Neural crest cell (in vitro differentiated cells): ENCODE results near the gene GANC. TPM values are rescaled to one million over a fixed set of nuclear protein-coding genes. Genes with fewer than 3 reads are reported as not detected.
"Not testable (repeated sequence)": the region's sequence is repeated elsewhere in the genome, so short reads cannot be mapped to it uniquely, and the experiment has no call there.

Source experiments
- DNase-seq: peaks from one replicate; pipeline ENCODE4 v3.0.0; 2021; ENCODE audit warnings: low read depth, mixed read lengths, low spot score
- H3K27ac Mint-ChIP-seq: one replicate; pipeline ENCODE4 v1.8.0; 2021; ENCODE audit warnings: mild to moderate bottlenecking, mixed read lengths; ENCODE audit not compliant: unreplicated experiment
- H3K27me3 Mint-ChIP-seq: 2 replicates; pipeline ENCODE4 v1.8.0; 2021; ENCODE audit warnings: low read depth, mild to moderate bottlenecking, mixed read lengths
- H3K36me3 Mint-ChIP-seq: 2 replicates; pipeline ENCODE4 v1.8.0; 2021; ENCODE audit warnings: low read depth, mild to moderate bottlenecking, mixed read lengths
- H3K4me1 Mint-ChIP-seq: 2 replicates; pipeline ENCODE4 v1.8.0; 2021; ENCODE audit warnings: mixed read lengths
- H3K4me3 Mint-ChIP-seq: one replicate; pipeline ENCODE4 v1.8.0; 2021; ENCODE audit warnings: mild to moderate bottlenecking, mixed read lengths
- H3K9me3 Mint-ChIP-seq: 2 replicates; pipeline ENCODE4 v1.8.0; 2021; ENCODE audit warnings: mixed read lengths
- CTCF ChIP-seq: fragments of 200-600 bp; sonication (generic); conservative IDR thresholded peaks from 2 replicates; pipeline ENCODE4 v1.5.0; 2021; ENCODE audit warnings: antibody characterized with exemption, mild to moderate bottlenecking
- long read RNA-seq: library from polyadenylated mRNA; unstranded; transcript quantifications from one replicate; pipeline ENCODE4 v2.0.0, GENCODE V29; 2020
- total RNA-seq: library from RNA; stranded (reverse); gene quantifications from 2 replicates; pipeline ENCODE4 v1.2.1, GENCODE V29; 2021

The GANC gene
- 15.2 and 17.1 TPM in 2 replicates for total RNA-seq
- long read RNA-seq, full-length matches to known transcripts: 5 of 14 reads
- long read RNA-seq, partial matches to known transcripts: 2 of 14 reads
- long read RNA-seq, other reads (novel, unspliced or antisense): 7 of 14 reads

- no peaks in the 10 kb centered on the region for H3K9me3 Mint-ChIP-seq
- no peaks in the 10 kb centered on the region for H3K36me3 Mint-ChIP-seq
- no peak for TF ChIP-seq CTCF
- peak within 1 kb of the TSS; percentile 100 for H3K4me3 Mint-ChIP-seq
- no peaks in the 10 kb centered on the region for H3K27me3 Mint-ChIP-seq
- peak within 1 kb of the TSS; percentile 99 for H3K27ac Mint-ChIP-seq
- H3K4me1 Mint-ChIP-seq: peaks cover 59% of the 10 kb centered on the region
- peak; percentile 86 for DNase-seq
Observed at GRCh38 chr15:42272939-42273899, at the start of gene GANC, which contains the start of gene TMEM87A. Gene GANC (plus strand): TSS chr15:42273201. CDS start chr15:42274482, 1,281 bp downstream. Gene TMEM87A (minus strand): TSS chr15:42273433. CDS start chr15:42273398, 35 bp downstream.

- H3K27ac Mint-ChIP-seq: no peak overlapping the region
- TF ChIP-seq CTCF: no peak
Observed at GRCh38 chr15:42226648-42227047, 46.4 kb upstream of the GANC start.

GRCh38 chr15:42228036-42228435 lies 45.0 kb upstream of the GANC start:
- no peaks in the 10 kb centered on the region for H3K27me3 Mint-ChIP-seq
- no peaks in the 10 kb centered on the region for H3K9me3 Mint-ChIP-seq
- peaks cover 4% of the 10 kb centered on the region for H3K36me3 Mint-ChIP-seq
- H3K4me1 Mint-ChIP-seq: no peaks in the 10 kb centered on the region
- TF ChIP-seq CTCF: no peak
- H3K27ac Mint-ChIP-seq: no peak overlapping the region
- H3K4me3 Mint-ChIP-seq: no peak overlapping the region
- DNase-seq: no peak

More at GRCh38 chr15:42226648-42227047, 46.4 kb upstream of the GANC start:
- H3K36me3 Mint-ChIP-seq: peaks cover 6% of the 10 kb centered on the region
- no peaks in the 10 kb centered on the region for H3K9me3 Mint-ChIP-seq
- H3K27me3 Mint-ChIP-seq: no peaks in the 10 kb centered on the region
- H3K4me3 Mint-ChIP-seq: no peak overlapping the region
- no peaks in the 10 kb centered on the region for H3K4me1 Mint-ChIP-seq
- no peak for DNase-seq

GRCh38 chr15:42228981-42229380 lies 44.0 kb upstream of the GANC start:
- H3K27ac Mint-ChIP-seq: peak overlapping the region; percentile 65
- not testable (repeated sequence) for H3K36me3 Mint-ChIP-seq, H3K9me3 Mint-ChIP-seq, H3K27me3 Mint-ChIP-seq, DNase-seq, H3K4me3 Mint-ChIP-seq, H3K4me1 Mint-ChIP-seq

- Mint-ChIP-seq H3K36me3 (no peaks in the 10 kb centered on the region), H3K27me3 (no peaks in the 10 kb centered on the region), H3K4me3 (no peak overlapping the region), H3K4me1 (no peaks in the 10 kb centered on the region), H3K9me3 (no peaks in the 10 kb centered on the region), H3K27ac (peak overlapping the region; percentile 89)
- DNase-seq: no peak
- TF ChIP-seq CTCF: no peak
Observed at GRCh38 chr15:42231088-42231487, 41.9 kb upstream of the GANC start.

GRCh38 chr15:42232606-42233005 lies 40.4 kb upstream of the GANC start:
- no peak for TF ChIP-seq CTCF
- Mint-ChIP-seq H3K36me3 (peaks cover 7% of the 10 kb centered on the region), H3K27ac (no peak overlapping the region), H3K27me3 (no peaks in the 10 kb centered on the region), H3K4me1 (no peaks in the 10 kb centered on the region), H3K9me3 (no peaks in the 10 kb centered on the region), H3K4me3 (no peak overlapping the region)
- DNase-seq: no peak
